ENCODE results near the gene LITAFD. TPM values are rescaled to one million over a fixed set of nuclear protein-coding genes. Genes with fewer than 3 reads are reported as not detected.

The LITAFD gene
- total RNA-seq, 4 donors from 2014 or later = not detected

- Histone ChIP-seq H3K27ac (no peak overlapping the region), H3K4me1 (peaks cover 0 to 4% of the 10 kb centered on the region in 2 donors), H3K27me3 (no peaks in the 10 kb centered on the region), H3K9me3 (no peaks in the 10 kb centered on the region), H3K4me3 (replicated peaks in 1 of 3) (no peak overlapping the region), H3K36me3 (no peaks in the 10 kb centered on the region)
- TF ChIP-seq CTCF (IDR thresholded peaks at IDR 0.05) (no peak), POLR2A (IDR thresholded peaks at IDR 0.05) (no peak)
- 66 to 82% methylated on average over 7 to 8 of the region's 8 CpGs for WGBS, 2 donors
- no peak for DNase-seq
- intact Hi-C loops (cut with DNase I) = loop anchor here (5.0 kb wide), 1 partner anchor 311 kb away; no protein-coding TSS in a partner anchor
Measured at GRCh38 chr16:8877894-8878522, 4.1 kb upstream of the LITAFD start.

- Histone ChIP-seq H3K27me3 (no peaks in the 10 kb centered on the region), H3K9me3 (no peaks in the 10 kb centered on the region), H3K27ac (no peak overlapping the region), H3K36me3 (no peaks in the 10 kb centered on the region), H3K4me3 (replicated peaks in 1 of 3) (no peak overlapping the region), H3K4me1 (peaks cover 0 to 4% of the 10 kb centered on the region in 2 donors)
- WGBS, 2 donors = 71 to 76% methylated on average over 6 of the region's 6 CpGs
- DNase-seq = no peak
- intact Hi-C loops (cut with DNase I) = loop anchor here (5.0 kb wide), 1 partner anchor 311 kb away; no protein-coding TSS in a partner anchor
- no peak for TF ChIP-seq CTCF (IDR thresholded peaks at IDR 0.05)
- TF ChIP-seq POLR2A (IDR thresholded peaks at IDR 0.05) = no peak
Measured at GRCh38 chr16:8878523-8878911, 3.6 kb upstream of the LITAFD start.

GRCh38 chr16:8880839-8881510, 1.2 kb upstream of the LITAFD start:
- no peak for DNase-seq
- WGBS, 2 donors = 94 to 95% methylated on average over 8 of the region's 8 CpGs
- intact Hi-C loops (cut with DNase I) = loop anchor here (5.0 to 10.0 kb wide), 3 partner anchors 84 to 224 kb away; partner anchors contain the start of genes PMM2, TMEM186 and USP7
- no peak overlapping the region for H3K4me3 ChIP-seq (replicated peaks in 1 of 3)
- no peaks in the 10 kb centered on the region for H3K36me3 ChIP-seq
- TF ChIP-seq POLR2A (IDR thresholded peaks at IDR 0.05) (no peak), CTCF (IDR thresholded peaks at IDR 0.05) (no peak)
- H3K9me3 ChIP-seq = no peaks in the 10 kb centered on the region
- H3K4me1 ChIP-seq = peaks cover 0 to 12% of the 10 kb centered on the region in 2 donors
- no peaks in the 10 kb centered on the region for H3K27me3 ChIP-seq
- no peak overlapping the region for H3K27ac ChIP-seq

GRCh38 chr16:8882725-8883377, 700 bp downstream of the LITAFD start:
- no peaks in the 10 kb centered on the region for H3K9me3 ChIP-seq
- no peak for DNase-seq
- H3K4me1 ChIP-seq = peaks cover 0 to 18% of the 10 kb centered on the region in 2 donors
- no peaks in the 10 kb centered on the region for H3K27me3 ChIP-seq
- TF ChIP-seq POLR2A (IDR thresholded peaks at IDR 0.05) (no peak), CTCF (IDR thresholded peaks at IDR 0.05) (no peak)
- no peak overlapping the region for H3K27ac ChIP-seq
- 88 to 89% methylated on average over 14 to 17 of the region's 17 CpGs for WGBS, 2 donors
- H3K4me3 ChIP-seq (replicated peaks in 1 of 3) = no peak overlapping the region
- no peaks in the 10 kb centered on the region for H3K36me3 ChIP-seq
- intact Hi-C loops (cut with DNase I) = loop anchor here (5.0 to 10.0 kb wide), 3 partner anchors 82 to 226 kb away; partner anchors contain the start of genes PMM2, TMEM186 and USP7
